ENCODE measurements around the gene ADAMTS18.

Gene ADAMTS18

DNA sequence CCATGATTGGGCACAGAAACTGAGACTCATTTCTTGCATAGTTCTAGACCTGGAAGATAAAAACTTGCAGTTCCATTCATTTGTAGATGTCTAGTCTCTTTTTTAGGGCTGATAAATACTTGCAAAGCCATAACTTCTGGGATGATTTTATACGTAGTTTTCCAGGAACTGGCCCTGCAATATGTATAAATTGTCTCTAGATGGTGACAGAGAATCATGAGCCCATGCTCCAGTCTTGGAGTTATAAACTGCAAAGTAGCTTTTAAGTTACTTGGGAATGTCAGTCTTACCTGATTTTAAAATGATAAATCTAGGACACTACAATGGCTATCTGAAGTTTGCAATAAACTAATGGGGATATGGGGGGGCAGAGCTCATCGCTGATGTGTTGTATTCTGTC is 3.0 kb upstream of the ADAMTS18 start:
- DNase-seq (ENCODE audit: low read depth): no peak

DNA sequence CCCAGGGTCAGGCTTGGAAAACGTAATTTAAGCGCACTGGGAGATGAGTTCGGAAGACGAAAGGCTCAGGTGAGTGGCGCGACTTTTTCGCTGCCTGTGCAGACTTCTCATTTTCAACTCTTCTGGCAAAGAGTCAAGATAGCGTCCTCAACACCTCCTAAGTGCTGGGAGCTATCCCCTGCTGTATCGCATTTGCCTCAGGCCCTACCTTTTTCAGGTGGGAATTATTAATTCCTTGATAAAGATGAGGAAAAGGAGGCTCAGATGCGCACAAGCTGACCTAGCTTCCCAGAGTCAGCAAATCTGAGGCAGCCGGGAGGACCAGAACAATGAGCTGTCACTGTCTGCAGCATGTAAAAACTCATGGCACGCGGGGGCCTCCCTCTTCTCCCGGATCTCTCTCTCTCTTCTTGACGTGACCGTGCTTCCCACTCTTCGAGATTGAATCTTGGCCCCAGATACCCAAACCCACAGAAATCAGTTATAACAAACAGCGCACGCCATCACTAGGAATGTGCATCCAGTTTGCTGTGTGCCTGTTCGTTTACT is 512 bp upstream of the ADAMTS18 start:
- no peak for DNase-seq (ENCODE audit: low read depth)

DNA sequence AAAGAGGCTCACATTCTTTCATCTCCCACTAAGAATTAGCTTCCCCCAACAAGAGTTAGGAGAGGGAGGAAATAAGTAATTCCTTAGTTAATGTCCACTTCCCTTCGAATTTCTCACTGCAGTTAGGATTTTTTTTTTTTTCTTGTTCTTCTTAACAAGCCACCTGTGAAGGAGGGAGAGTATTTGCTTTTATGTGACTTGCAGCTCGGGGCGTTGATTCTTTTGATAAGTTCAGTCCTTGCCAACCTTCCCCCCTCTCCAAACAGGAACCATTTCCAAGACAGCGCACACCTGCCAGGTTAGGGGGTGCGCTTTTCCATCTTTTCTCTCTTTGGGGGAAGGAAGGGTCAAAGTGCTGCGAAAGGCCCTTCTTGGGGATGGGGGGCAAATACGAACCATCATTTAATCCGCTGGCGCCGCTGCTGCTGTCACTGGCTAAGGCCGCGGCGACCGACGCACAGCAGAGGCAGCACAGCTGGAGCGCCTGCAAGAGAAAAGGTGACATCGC is 758 bp downstream of the ADAMTS18 start:
- DNase-seq (ENCODE audit: low read depth): no peak

DNA sequence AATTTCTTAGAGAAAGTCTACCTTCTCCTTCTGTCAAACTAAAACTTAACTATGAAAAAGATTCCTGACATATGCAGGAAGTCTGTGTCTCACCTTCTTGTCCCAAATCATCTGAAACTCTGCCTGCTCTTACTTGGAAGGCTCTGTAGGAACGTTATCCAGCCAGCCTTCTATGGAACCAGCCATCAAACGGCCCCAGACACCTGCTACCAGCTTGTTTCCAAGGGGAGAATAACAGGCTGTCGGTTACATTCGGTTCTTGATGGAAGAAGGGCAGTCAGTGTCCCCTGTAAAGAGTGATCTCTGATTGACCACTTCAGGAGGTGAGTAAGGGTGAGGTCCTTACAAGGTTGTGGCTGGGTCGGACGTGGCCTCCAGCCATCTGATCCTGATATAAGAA is 1.7 kb downstream of the ADAMTS18 start:
- DNase-seq (ENCODE audit: low read depth): no peak

DNA sequence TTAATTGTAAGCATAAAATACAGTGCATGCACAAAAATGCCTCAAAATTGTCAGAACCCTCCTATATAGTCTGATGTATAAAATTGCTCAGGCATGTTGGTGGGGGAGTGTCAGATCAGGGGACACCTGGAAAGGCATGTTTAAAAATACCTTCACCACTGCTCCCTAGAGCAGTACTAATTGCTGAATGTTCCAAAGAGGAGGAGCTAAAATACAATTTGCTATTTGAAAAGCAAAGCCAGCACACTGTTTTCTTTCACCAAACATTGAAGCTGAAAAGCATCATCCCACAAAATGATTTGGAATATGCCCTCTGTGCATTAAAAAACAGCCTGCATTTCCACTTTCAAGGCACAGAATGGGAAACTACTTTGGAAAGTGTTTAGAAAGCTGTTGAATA is 2.6 kb downstream of the ADAMTS18 start:
- no peak for DNase-seq (ENCODE audit: low read depth)

DNA sequence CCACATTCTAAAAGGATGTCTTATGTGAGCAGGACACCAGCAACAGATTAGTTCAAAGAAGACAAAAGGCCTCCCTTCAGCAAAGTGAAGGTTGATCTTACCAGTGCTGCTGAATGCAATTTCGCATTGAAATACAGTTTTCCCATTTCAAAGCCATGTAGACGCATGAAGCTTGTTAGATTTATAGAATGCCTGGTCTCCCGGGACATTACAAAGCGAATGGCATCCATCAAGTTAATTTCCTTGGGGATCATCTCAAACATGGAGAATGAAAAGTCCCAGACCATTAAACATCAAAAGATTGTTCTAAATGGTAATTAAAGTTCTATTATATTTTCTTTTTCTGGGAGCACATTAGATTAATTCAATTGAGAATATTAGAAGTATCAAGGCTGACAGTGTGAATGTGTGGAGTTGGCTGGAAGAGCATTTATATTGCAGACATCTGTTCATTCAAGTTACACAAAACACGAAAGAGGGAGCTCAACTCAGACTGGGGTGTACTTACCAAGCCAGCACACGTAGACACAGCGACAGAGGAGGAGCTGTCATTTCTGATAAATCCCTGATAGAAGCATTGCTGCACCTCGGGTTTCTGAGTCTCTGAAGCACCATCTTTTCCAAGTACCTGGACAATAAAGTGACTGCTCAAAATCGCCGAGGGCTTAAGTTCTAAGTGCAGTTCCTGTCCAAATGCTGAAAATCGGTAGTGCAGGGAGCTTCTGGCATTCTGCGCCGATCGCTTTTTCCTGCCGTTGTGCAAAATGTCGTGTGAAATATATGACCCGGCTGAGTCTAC is 3.8 kb downstream of the ADAMTS18 start:
- DNase-seq (ENCODE audit: low read depth): no peak

DNA sequence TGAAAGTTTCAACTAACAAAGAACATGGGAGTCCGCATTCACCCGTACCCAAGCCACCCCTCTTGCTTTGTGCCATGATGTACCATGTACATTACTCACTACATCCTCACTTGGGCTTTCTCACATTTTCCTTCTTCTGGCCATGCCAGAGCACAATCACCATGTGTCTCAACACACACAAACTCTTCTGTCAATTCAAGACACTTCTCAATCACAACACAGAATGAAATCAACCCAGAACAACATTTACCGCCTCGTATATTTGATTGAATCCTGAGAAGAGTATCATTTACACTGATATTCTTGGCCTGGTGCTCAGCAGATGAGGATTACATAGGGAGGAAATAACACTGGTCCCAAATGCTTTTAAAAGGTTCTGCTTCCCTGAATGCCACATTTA is 4.5 kb downstream of the ADAMTS18 start:
- no peak for DNase-seq (ENCODE audit: low read depth)

DNA sequence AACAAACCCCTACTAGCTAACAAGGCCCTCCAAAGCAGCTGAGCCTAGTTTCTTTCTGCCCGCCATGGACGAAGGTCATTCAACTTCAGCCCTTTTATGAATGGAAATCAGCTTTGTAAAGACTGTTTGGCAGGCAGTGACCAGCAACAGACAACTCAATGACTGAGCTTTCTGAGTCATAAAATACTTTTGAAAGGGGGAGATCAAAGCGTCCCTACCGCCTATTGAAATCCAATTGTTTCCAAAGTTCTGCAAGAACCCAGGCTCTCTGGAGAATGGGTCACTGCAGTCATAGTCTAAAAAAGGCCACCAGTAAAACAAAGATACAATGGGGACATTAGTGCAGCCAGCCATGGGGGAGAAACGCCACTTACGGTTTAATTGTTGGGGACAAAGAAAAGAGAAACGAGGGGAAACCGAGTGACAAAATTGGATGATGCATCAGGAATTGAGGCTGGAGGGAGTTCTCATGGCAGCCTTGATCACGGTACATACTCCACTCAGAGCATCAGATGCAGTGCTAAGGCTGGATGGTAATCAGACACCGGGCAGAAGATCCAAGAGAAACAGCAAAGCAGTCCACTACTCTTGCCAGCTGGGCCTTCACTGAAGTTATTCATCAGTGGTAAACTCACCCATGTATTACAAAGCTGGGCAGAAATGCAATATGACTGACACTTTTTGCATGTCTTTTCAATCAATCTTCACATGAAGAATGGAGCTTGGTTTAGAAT is 9.8 kb downstream of the ADAMTS18 start:
- DNase-seq (ENCODE audit: low read depth): no peak

DNA sequence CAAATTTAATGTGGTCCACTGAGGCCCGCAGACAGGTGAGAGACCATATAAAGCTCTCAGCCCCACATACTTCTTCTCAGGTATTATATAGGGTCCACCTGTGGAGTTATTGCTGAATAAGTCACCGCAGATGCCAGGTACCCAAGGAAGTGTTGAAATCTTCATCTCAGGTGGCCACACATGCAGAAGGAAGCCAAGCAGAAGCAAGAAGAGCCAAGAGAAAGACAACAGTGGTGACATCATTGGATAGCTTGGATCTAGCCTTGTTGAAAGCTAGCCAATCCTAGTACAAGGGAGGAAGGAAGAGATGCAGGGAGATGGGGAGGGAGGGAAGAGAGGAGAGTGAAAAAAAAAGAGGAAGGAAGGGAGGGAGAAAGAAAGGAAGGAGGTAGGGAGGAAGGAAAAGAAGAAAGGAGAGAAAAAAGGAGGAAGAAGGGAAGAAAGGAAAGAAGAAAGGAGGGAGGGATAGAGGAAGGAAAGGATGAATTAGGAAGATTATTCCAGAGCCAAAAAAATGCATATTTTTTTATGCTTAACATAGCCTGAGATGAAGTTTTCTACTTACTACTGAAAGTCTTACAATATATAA is 12.5 kb downstream of the ADAMTS18 start:
- DNase-seq (ENCODE audit: low read depth): no peak

DNA sequence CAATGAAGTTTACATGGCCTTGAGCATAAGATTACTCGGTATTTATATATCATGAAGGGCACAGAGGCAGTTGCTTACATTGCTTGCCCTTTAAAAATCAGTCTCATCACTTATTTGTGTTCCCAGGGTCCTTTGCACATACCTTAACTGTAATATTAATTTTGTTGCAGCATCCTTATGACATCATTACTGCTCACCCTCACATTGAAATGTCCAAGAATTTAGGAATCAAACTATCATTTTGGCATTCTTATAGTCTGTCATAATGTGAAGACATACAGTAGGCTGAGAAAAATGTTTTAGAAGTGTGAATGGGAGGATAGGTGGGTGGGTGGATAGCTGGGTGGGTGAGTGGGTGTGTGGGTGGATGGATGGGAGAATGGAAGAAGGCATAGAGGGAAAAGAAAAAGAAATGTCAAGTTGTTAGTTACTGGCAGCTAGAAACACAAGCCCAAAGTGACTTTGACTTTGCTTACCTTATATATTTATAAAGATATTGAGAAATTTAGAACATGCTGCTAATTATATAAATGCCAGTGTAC is 17.8 kb downstream of the ADAMTS18 start:
- DNase-seq (ENCODE audit: low read depth): no peak

DNA sequence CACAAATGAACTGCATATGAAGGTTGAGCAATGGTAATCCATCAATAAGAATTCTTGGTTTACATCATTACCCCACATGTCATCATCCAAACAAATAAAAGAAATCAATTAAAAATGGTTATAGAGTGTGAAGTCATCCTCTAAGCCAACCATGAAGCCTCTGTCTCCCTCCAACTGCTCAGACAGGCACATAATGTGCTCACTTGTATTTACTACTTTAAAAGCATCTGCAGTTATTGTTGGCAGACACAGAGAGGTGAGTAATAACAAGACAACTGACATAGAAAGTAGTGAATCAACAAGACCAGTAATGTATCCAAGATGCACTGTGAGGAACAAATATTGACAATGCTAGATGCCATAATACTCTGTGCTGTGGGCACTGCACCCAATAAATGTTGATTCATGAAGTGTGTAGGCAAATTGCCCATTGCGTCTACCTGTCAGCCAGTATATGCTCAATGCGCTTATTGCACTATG is 20.0 kb downstream of the ADAMTS18 start:
- DNase-seq (ENCODE audit: low read depth): no peak

DNA sequence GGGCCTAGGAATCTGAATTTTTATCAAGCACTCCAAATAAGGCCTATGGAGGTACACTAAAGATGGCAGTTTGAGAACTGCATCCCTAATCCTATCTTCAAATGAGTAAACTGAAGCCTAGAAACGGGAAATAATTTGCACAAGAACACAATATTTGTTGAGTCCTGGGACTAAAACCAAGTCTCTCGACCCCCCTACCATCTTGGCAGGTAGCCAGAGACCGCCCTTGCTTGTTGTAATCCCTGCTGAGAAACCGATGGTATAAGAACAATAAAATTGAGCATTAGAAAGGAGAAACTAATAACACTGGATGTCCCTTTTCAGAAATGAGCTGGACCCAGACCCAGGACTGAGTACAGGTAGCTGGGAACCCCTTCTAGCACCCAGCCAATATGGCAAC is 24.4 kb downstream of the ADAMTS18 start:
- no peak for DNase-seq (ENCODE audit: low read depth)

DNA sequence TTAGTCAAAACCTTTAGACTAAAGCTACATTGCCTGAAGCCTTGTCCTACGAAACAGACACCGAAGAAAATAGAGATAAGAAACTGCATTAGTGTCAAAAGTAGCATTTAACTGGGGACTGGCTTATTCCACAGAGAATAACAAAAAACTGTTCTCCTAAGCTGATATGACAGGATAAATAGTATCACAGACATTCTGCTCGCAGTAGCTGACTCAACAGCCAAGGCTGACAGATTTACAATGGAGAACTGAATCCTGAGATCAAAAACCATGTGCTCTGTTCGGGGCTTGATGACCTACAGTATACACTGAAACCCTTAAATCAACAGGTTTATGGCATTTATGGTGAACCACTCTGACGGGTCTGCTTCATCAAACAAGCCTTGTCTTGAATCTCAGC is 25.5 kb downstream of the ADAMTS18 start:
- DNase-seq (ENCODE audit: low read depth): no peak

DNA sequence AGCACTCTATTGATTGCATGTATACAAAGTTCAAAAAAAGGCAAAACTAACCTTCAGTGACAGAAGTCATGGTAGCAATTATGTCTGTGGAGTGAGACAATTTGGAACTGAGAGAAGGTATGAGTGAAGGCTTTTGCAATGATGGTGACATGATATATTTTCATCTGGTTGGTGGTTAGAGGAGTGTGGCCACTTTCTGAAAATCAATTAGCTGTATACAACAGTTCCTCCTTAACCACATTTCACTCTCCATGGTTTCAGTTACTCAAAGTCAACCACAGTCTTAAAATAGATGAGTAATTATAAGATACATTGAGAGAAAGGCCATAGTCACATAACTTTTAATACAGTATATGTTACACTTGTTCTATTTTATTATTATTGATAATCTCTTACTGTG is 26.2 kb downstream of the ADAMTS18 start:
- DNase-seq (ENCODE audit: low read depth): no peak

DNA sequence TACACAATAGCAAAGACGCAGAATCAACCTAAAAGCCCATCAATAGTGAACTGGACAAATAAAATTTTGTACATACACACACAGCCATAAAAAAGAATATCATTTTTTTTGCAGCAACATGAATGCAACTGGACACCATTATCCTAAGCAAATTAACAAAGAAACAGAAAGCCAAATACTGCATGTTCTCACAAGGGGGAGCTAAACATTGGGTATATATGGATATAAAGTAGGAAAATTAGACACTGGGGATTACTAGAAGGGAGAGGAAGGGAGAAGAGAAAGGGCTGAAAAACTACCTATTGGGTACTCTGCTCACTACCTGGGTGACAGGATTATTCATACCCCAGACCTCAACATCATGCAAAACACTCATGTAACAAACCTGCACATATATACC is 28.2 kb downstream of the ADAMTS18 start:
- DNase-seq (ENCODE audit: low read depth): no peak

DNA sequence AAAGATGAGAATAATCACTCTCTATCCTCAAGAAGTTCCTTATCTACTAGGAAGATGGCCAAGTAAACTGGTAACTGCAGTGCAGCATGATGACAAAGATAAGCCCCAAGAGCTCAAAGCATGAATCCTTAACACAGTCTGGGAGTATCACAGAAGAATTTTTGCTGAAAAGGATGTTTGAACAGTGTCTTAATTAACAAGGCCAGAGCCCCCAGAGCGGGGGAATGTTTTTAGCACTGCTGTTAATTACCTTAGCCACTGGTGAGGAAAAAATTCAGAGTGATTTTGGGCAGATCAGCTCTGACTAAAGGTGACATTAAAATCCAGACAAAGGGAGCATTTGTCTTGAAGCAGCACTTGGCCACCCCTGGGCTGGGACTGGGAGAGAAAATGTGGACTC is 30.1 kb downstream of the ADAMTS18 start:
- DNase-seq (ENCODE audit: low read depth): no peak

DNA sequence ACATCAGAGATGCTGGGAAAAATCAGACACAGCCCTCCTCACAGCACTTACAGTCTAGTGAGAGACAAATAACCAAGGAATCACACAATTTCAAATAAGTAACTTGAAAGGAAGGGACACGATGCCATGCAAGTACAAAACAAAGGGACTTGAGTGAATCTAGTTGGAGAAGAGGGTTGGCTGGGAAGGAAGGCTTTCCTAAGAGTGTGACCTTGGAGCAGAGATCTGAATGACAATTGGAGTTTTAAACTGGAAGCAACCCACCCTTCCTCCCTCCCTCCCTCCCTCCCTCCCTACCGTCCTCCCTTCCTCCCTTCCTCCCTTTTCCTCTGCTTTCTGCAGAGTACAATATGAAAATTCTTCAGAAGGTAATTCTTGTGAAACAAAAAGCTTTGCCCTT is 31.1 kb downstream of the ADAMTS18 start:
- DNase-seq (ENCODE audit: low read depth): no peak

DNA sequence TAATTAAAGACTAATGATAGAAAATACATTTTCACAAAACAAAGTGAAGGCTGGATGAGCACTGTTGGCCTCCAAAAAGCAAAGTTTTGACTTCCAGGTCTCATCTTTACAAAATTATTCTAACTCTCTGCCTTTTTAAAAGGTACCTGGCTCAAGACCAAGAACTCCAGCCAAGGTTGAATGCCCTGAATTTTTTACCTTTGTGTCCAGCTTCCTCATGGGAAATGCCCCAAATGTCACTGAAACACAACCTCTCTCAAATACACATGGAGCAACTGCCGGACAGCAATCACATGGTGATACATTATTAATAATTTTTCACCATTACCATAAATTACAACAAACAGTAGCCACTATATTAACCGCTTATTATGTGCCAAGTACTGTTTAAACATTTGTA is 32.2 kb downstream of the ADAMTS18 start:
- no peak for DNase-seq (ENCODE audit: low read depth)

DNA sequence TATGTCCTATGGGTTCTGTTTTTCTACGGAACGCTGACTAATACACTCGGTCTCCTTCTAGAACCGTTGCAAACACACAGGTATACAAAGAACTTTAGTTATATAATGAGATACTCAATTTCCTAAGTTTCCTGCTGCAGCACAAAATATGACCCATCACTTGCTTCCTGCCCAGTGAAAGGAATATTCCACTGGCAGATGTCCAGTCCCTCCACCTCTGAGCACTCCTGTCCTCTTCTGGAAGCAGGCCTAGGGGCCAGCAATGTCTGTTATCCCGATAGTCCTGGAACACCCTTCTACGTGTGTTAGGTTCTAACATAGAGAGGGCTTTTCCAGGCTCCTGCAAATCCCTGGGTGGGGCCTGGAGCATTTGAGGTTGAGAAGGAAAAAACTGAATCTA is 32.7 kb downstream of the ADAMTS18 start:
- no peak for DNase-seq (ENCODE audit: low read depth)

DNA sequence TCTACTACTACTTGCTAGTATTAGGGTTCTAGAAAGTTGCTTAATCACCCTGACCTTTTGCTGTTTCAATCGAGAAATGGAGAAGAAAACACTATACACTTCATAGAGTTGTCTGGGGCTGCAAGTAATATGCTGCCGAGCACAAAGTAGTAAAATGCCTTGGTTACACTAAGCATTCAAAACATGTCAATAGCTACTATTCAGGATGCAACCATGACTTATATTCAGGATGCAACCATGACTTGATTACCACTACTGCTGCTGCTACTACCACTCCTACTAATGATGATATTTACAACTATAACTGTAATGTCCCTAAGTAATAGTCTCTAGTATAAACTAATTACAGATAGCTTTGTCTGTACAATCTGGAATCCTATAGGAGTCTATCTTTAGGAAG is 35.3 kb downstream of the ADAMTS18 start:
- DNase-seq (ENCODE audit: low read depth): no peak

DNA sequence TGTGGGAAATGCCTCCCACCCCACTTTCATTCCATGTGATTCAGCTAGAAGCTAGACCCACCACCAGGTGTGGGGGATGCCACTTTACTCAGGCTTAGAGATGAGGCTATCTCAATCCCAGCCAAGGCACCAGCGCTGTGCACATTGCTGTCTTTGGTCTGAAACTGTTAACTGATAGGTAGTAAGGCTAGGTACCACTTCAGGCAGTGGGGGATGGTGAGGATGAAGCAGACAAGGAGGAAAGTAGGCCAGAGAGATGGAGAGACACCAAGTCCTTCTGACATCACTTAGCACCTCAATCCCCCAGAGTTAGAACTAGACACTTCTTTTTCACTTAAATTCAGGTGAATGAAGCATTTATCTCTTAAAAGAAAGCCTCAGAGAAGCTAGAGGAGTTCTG is 35.8 kb downstream of the ADAMTS18 start:
- no peak for DNase-seq (ENCODE audit: low read depth)

DNA sequence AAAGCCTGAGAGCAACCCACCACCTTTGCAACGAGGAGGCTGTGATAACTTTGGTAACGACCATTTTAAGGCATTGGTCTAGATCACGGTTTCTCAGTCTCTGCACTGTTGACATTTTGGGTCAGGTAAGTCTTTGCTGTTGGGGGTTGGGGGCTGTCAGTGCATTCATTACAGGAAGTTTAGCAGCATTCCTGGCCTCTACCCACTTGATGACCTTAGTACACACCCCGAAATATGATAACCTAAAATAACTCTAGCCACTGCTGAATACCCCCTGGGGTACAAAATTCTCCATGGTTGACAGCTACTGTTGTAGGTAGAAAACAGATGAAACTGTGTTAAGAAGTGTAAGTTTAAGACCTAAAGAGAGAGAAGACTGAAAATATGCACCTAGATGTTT is 36.3 kb downstream of the ADAMTS18 start:
- DNase-seq (ENCODE audit: low read depth): no peak
